Ovary (tissue), 9 donors: ENCODE results near the gene TSPAN16. TPM values are rescaled to one million over a fixed set of nuclear protein-coding genes. Genes with fewer than 3 reads are reported as not detected.

Experiments
- DNase-seq, 5 donors: peaks; one replicate each; pipeline ENCODE4 v3.0.0-alpha.2; 2019 to 2020
- H3K27ac ChIP-seq, 2 donors: fragments of 200-600 bp; one replicate each; pipeline versions ENCODE4 v1.5.1 to v1.8.0; 2019 to 2022
- H3K27me3 ChIP-seq: fragments of 200-600 bp; one replicate; pipeline ENCODE4 v1.8.0; 2022
- H3K36me3 ChIP-seq: fragments of 200-600 bp; sonication (generic); one replicate; pipeline ENCODE4 v1.5.1; 2019
- H3K4me1 ChIP-seq: one replicate; pipeline ENCODE4 v1.8.1; 2013; ENCODE audit warnings: mild to moderate bottlenecking, moderate library complexity; ENCODE audit not compliant: insufficient read depth
- H3K4me3 ChIP-seq: fragments of 200-600 bp; sonication (generic); one replicate; pipeline ENCODE4 v1.5.1; 2017
- H3K9me3 ChIP-seq, 2 donors: fragments of 200-600 bp in 1 of 2; sonication (generic) in 1 of 2; one replicate each; pipeline versions ENCODE4 v1.5.1 to v1.8.1; 2013 to 2019; ENCODE audit warnings: mild to moderate bottlenecking in 1 of 2, moderate library complexity in 1 of 2
- CTCF ChIP-seq, 3 donors: fragments of 450-650 bp in 2 of 3; fragments of 200-600 bp in 1 of 3; IDR thresholded peaks; one replicate each; pipeline versions ENCODE4 v1.5.1 to v1.8.0; 2016 to 2022; ENCODE audit warnings: antibody characterized with exemption in 3 of 3, mild to moderate bottlenecking in 1 of 3
- EP300 ChIP-seq: sonication (generic); formaldehyde crosslinking; IDR thresholded peaks from one replicate; pipeline ENCODE4 v1.6.1; 2017; ENCODE audit warnings: antibody characterized with exemption
- POLR2A ChIP-seq: fragments of 450-650 bp; IDR thresholded peaks from one replicate; pipeline ENCODE4 v1.6.1; 2017; ENCODE audit warnings: antibody characterized with exemption, mild to moderate bottlenecking, moderate library complexity
- WGBS, 3 donors: extraction: QIAGEN DNeasy Blood & Tissue Kit in 1 of 3; methylation state at CpG; one replicate each; pipeline versions ENCODE4 v1.1.5 to v1.1.7; 2013 to 2017; 5-methylcytosine and 5-hydroxymethylcytosine counted together
- intact Hi-C, 4 donors: fragments of 100-400 bp; cut with DNase I; formaldehyde crosslinking; loops; one replicate each; pipeline versions ENCODE4 v1.11.0 to v1.15.1; 2022 to 2023
- polyA plus RNA-seq, 2 donors: library from polyadenylated mRNA; stranded (reverse); fragments of 200-250 nt in 1 of 2; fragments of 350-450 nt in 1 of 2; fragmentation: Illumina TruSeq in 1 of 2; extraction: RNeasy Lipid Tissue Mini Kit (QIAGEN cat#74804) in 1 of 2; gene quantifications; one replicate each; pipeline ENCODE4 v1.2.3, GENCODE V29; 2013 to 2014
- total RNA-seq, 7 donors: library from RNA; depleted of rRNA in 2 of 7; stranded (reverse); fragments of >200 nt in 2 of 7; fragmentation: NEBNext Ultra II Directional in 3 of 7; extraction: Animal tissue kit (Norgen Biotek cat#: 25700) in 3 of 7; gene quantifications; one replicate each; pipeline versions ENCODE4 v1.1.0 to v1.2.4, GENCODE V29; 2016 to 2023
- donor health status: DM: no; HTN: no; CAD: no; lungs with moderate emphysema.
- donor health status: DM: no; HTN: no; CAD: no.
- donor health status: Bipolar disorder and iron deficiency.
- donor health status: DM: yes; HTN: yes; CAD: no.
- donor health status: DM: no; HTN: no; CAD: no.
- donor health status: DM: yes; HTN: yes; CAD: no.

TSPAN16 gene
- total and polyA plus RNA-seq, 9 donors, result not detected

DNA sequence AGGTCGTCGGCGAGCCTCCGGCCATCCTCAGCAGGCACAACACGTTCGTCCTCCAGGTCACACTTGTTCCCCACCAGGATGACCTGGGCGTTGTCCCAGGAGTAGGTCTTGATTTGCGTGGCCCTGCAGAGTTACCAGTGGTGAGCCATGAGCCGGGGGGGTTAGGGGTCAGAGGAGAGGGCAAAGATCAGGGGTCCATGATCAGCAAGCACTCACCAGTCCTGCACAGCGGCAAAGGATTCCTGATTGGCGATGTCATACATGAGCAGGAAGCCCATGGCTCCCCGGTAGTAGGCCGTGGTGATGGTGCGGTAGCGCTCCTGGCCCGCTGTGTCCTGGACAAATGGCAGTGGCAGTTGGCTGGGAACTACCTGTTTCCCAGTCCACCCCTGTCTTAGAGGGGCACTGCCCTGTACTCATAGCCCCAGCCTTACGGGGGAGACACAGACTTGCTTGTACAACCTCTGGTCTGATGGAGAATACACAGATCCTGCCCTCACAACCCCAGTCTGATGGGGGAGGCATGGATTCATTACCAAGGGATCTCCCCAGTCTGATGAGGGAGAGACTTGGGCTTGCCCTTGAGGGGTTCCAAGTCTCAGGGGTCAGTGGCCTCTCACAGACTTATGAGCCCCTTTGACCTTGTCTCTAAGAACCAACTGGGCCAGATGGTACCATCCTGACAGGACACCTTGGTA lies 39.6 kb downstream of the TSPAN16 start:
- no peak overlapping the region for H3K4me3 ChIP-seq
- 88 to 92% (median 90%) methylated on average over 17 of the region's 17 CpGs for WGBS, 3 donors
- TF ChIP-seq POLR2A (no peak), CTCF (IDR thresholded peaks at IDR 0.05) (no peak), EP300 (no peak)
- no peaks in the 10 kb centered on the region for H3K27me3 ChIP-seq
- no peaks in the 10 kb centered on the region for H3K9me3 ChIP-seq
- intact Hi-C loops, result loop anchor here in 1 of 4 donors (5.0 kb wide), 1 partner anchor 43 kb away; no protein-coding TSS in a partner anchor
- no peak overlapping the region for H3K27ac ChIP-seq
- peaks cover 4% of the 10 kb centered on the region for H3K4me1 ChIP-seq
- DNase-seq, result peak in 1 of 5 donors; percentile 8
- no peaks in the 10 kb centered on the region for H3K36me3 ChIP-seq

DNA sequence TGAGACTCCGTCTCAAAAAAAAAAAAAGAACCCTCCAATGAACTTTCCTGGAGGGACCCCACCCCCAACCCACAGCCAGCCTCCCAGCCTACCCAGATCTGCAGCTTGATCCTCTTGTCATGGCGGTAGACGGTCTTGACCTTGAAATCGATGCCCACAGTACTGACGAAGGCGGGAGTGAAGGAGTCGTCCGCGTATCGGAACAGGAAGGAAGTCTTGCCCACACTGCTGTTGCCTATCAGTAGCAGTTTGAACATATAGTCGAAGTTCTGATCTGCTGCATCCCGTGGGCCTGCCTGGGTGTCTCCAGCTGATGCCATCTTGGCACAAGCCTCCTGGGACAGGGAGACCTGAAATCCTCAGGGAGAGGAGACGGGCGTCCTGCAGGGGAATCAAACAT lies 41.1 kb downstream of the TSPAN16 start:
- H3K4me1 ChIP-seq, result peaks cover 4% of the 10 kb centered on the region
- H3K4me3 ChIP-seq, result no peak overlapping the region
- no peaks in the 10 kb centered on the region for H3K36me3 ChIP-seq
- no peaks in the 10 kb centered on the region for H3K27me3 ChIP-seq
- intact Hi-C loops, result loop anchor here in 1 of 4 donors (5.0 kb wide), 1 partner anchor 45 kb away; no protein-coding TSS in a partner anchor
- DNase-seq, result peak in 1 of 5 donors; percentile 23
- no peaks in the 10 kb centered on the region for H3K9me3 ChIP-seq
- TF ChIP-seq EP300, result no peak
- TF ChIP-seq POLR2A, result no peak
- no peak for TF ChIP-seq CTCF (IDR thresholded peaks at IDR 0.05)
- 77 to 84% (median 84%) methylated on average over 14 of the region's 14 CpGs for WGBS, 3 donors
- no peak overlapping the region for H3K27ac ChIP-seq

- Histone ChIP-seq H3K4me1 (peaks cover 4% of the 10 kb centered on the region), H3K27me3 (no peaks in the 10 kb centered on the region), H3K36me3 (no peaks in the 10 kb centered on the region), H3K9me3 (no peaks in the 10 kb centered on the region), H3K27ac (no peak overlapping the region), H3K4me3 (no peak overlapping the region)
- intact Hi-C loops, result loop anchor here in 1 of 4 donors (5.0 kb wide), 1 partner anchor 46 kb away; no protein-coding TSS in a partner anchor
- WGBS, 3 donors, result 94 to 98% (median 96%) methylated on average over 7 of the region's 7 CpGs
- no peak for TF ChIP-seq POLR2A
- TF ChIP-seq CTCF (IDR thresholded peaks at IDR 0.05), result no peak
- TF ChIP-seq EP300, result no peak
- DNase-seq, result no peak
Measured at GRCh38 chr19:11338121-11338520, 42.2 kb downstream of the TSPAN16 start.

- peak in 1 of 5 donors; percentile 39 for DNase-seq
- Histone ChIP-seq H3K4me1 (peaks cover 8% of the 10 kb centered on the region), H3K4me3 (peak overlapping the region; percentile 95), H3K27me3 (no peaks in the 10 kb centered on the region), H3K27ac (peak overlapping the region; percentile 78 to 80), H3K36me3 (no peaks in the 10 kb centered on the region), H3K9me3 (no peaks in the 10 kb centered on the region)
- intact Hi-C loops, result loop anchor here in 1 of 4 donors (5.0 kb wide), 1 partner anchor 46 kb away; no protein-coding TSS in a partner anchor
- TF ChIP-seq POLR2A (no peak), CTCF (IDR thresholded peaks at IDR 0.05) (no peak), EP300 (no peak)
- 35 to 50% (median 43%) methylated on average over 21 of the region's 21 CpGs for WGBS, 3 donors
Measured at GRCh38 chr19:11338569-11339253, 42.8 kb downstream of the TSPAN16 start.
